A549 (cell line): ENCODE results near the gene MEMO1.
"Not testable (repeated sequence)": the region's sequence is repeated elsewhere in the genome, so short reads cannot be mapped to it uniquely, and the experiment has no call there.

Source experiments
- CTCF ChIP-seq: fragments of >200 bp; sonication (Bioruptor Twin); formaldehyde crosslinking; IDR thresholded peaks from 3 replicates; pipeline ENCODE4 v1.5.1; 2016
- ELK1 ChIP-seq: fragments of 150-350 bp; IDR thresholded peaks from 2 replicates; pipeline ENCODE4 v1.6.1; 2014; ENCODE audit warnings: low read depth, mild to moderate bottlenecking, low read length
- EP300 ChIP-seq, 2 experiments: fragments of >200 bp; sonication (Bioruptor Twin); formaldehyde crosslinking; IDR thresholded peaks; 2 replicates in 1 of 2; 3 replicates in 1 of 2; pipeline ENCODE4 v1.6.1; 2016 to 2017
- ESRRA ChIP-seq: fragments of 150-350 bp; IDR thresholded peaks from 2 replicates; pipeline ENCODE4 v1.6.1; 2014; ENCODE audit warnings: mild to moderate bottlenecking, low read length, borderline replicate concordance
- JUNB ChIP-seq: fragments of >200 bp; sonication (Bioruptor Twin); formaldehyde crosslinking; IDR thresholded peaks from 2 replicates; pipeline ENCODE4 v1.6.1; 2016
- KDM1A ChIP-seq: fragments of 200-600 bp; sonication (generic); IDR thresholded peaks from 2 replicates; pipeline ENCODE4 v1.6.1; 2016; ENCODE audit warnings: low read depth, mild to moderate bottlenecking
- POLR2A ChIP-seq: IDR thresholded peaks from 2 replicates; pipeline ENCODE4 v1.6.1; 2012; ENCODE audit warnings: mild to moderate bottlenecking, low read length
- POLR2AphosphoS2 ChIP-seq: conservative IDR thresholded peaks from 2 replicates; pipeline ENCODE4 v1.6.1; 2012; ENCODE audit warnings: low read length, improper control_type of control experiment, inconsistent platforms
- REST ChIP-seq: fragments of 200-600 bp; sonication (generic); IDR thresholded peaks from 2 replicates; pipeline ENCODE4 v1.6.1; 2016; ENCODE audit warnings: antibody characterized with exemption, mild to moderate bottlenecking, moderate library complexity
- SMC3 ChIP-seq: fragments of >200 bp; sonication (Bioruptor Twin); formaldehyde crosslinking; IDR thresholded peaks from 3 replicates; pipeline ENCODE4 v1.6.1; 2018; ENCODE audit warnings: inconsistent platforms

GRCh38 chr2:31897340-31897739 lies 113.5 kb downstream of the MEMO1 start:
- not testable (repeated sequence) for TF ChIP-seq JUNB; CTCF; REST; POLR2AphosphoS2; KDM1A; SMC3; ESRRA; POLR2A; EP300 (IDR thresholded peaks at IDR 0.05); ELK1
